ENCODE results near the gene MRPS16.

MRPS16 gene

DNA sequence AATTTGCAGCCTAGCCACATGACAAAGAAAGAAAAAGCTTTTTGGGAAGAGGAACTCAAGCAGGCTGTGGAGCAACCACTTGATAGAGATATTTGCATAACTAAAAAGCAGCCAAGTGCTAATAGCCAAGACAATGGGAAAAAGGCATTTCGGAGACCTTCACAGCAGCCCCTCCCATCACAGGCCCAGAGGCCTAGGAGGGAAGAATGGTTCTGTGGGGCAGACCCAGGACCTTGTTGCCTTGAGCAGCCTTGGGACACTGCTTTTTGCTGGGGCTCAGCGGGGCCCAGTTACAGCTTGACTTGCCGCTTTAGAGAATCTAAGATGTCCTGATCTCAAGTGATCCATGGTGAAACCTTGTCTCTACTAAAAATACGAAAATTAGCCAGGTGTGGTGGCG is 46.1 kb downstream of the MRPS16 start:
- no peak overlapping the region for H3K4me3 ChIP-seq (replicated peaks; ENCODE audit: low read depth, low read length)
- TF ChIP-seq, protein P1, sequence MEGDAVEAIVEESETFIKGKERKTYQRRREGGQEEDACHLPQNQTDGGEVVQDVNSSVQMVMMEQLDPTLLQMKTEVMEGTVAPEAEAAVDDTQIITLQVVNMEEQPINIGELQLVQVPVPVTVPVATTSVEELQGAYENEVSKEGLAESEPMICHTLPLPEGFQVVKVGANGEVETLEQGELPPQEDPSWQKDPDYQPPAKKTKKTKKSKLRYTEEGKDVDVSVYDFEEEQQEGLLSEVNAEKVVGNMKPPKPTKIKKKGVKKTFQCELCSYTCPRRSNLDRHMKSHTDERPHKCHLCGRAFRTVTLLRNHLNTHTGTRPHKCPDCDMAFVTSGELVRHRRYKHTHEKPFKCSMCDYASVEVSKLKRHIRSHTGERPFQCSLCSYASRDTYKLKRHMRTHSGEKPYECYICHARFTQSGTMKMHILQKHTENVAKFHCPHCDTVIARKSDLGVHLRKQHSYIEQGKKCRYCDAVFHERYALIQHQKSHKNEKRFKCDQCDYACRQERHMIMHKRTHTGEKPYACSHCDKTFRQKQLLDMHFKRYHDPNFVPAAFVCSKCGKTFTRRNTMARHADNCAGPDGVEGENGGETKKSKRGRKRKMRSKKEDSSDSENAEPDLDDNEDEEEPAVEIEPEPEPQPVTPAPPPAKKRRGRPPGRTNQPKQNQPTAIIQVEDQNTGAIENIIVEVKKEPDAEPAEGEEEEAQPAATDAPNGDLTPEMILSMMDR (IDR thresholded peaks at IDR 0.05; ENCODE audit: insufficient read depth, low read length, poor library complexity, severe bottlenecking) = no peak
- H3K36me3 ChIP-seq (ENCODE audit: control insufficient read depth, insufficient read depth, low read length) = no peaks in the 10 kb centered on the region; the same call in 1 of the 2 replicates
- H3K27me3 ChIP-seq (replicated peaks; ENCODE audit: control insufficient read depth, insufficient read depth, low read length) = no peaks in the 10 kb centered on the region
- DNase-seq (ENCODE audit: extremely low read depth, insufficient read length) = no peak

DNA sequence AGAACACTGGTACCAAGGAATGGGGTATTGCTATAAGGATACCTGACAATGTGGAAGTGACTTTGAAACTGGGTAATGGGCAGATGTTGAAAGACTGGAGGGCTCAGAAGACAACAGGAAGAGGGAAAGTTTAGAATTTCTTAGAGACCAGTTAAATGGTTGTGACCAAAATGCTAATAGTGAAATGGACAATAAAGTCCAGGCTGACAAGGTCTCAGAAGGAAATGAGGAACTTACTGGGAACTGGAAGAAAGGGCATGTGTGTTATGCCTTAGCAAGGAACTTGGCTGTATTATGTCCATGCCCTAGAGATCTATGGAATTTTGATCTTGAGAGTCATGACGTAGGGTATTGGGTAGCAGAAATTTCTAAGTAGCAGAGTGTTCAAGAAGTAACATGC is 46.6 kb downstream of the MRPS16 start:
- no peak for DNase-seq (ENCODE audit: extremely low read depth, insufficient read length)
- Histone ChIP-seq H3K27me3 (replicated peaks; ENCODE audit: control insufficient read depth, insufficient read depth, low read length) (no peaks in the 10 kb centered on the region), H3K36me3 (ENCODE audit: control insufficient read depth, insufficient read depth, low read length) (no peaks in the 10 kb centered on the region; the same call in 1 of the 2 replicates), H3K4me3 (replicated peaks; ENCODE audit: low read depth, low read length) (no peak overlapping the region)
- TF ChIP-seq, protein P1 (IDR thresholded peaks at IDR 0.05; ENCODE audit: insufficient read depth, low read length, poor library complexity, severe bottlenecking) = no peak

DNA sequence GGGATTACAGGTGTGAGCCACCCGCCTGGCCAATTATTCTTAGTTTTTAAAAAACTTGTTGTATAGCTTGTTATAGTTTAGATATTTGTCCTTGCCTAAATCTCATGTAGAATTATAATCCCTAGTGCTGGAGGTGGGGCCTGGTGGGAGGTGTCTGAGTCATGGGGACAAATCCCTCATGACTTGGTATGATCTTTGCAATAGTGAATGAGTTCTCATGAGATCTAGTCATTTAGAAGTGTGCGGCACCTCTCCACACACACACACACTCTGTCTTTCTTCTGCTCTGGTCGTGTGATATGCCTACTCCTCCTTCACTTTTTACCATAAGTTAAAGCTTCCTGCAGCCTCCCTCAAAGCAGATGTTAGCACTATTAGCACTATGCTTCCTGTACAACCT is 47.4 kb downstream of the MRPS16 start:
- no peak for DNase-seq (ENCODE audit: extremely low read depth, insufficient read length)
- TF ChIP-seq, protein P1 (IDR thresholded peaks at IDR 0.05; ENCODE audit: insufficient read depth, low read length, poor library complexity, severe bottlenecking) = no peak
- Histone ChIP-seq H3K27me3 (replicated peaks; ENCODE audit: control insufficient read depth, insufficient read depth, low read length) (no peaks in the 10 kb centered on the region), H3K4me3 (replicated peaks; ENCODE audit: low read depth, low read length) (no peak overlapping the region), H3K36me3 (ENCODE audit: control insufficient read depth, insufficient read depth, low read length) (no peaks in the 10 kb centered on the region; the same call in 1 of the 2 replicates)

All from GM06990 (cell line).